Left lung (tissue), 10 donors: ENCODE data around the gene NXN. TPM values are rescaled to one million over a fixed set of nuclear protein-coding genes. Genes with fewer than 3 reads are reported as not detected.

Experiments used
- ATAC-seq: fragments of 200-7000 bp; cut with Tn5 transposase; one replicate; pipeline ENCODE4 v1.9.1; 2020; ENCODE audit warnings: moderate library complexity
- DNase-seq, 4 donors: peaks; one replicate each; pipeline ENCODE4 v3.0.0-alpha.2; 2013 to 2020
- H3K27ac ChIP-seq, 2 donors: fragments of 200-600 bp; sonication (generic) in 1 of 2; one replicate each; pipeline versions ENCODE4 v1.5.0 to v1.8.0; 2020 to 2021
- H3K27me3 ChIP-seq, 2 donors: fragments of 200-600 bp; sonication (generic) in 1 of 2; one replicate each; pipeline versions ENCODE4 v1.5.0 to v1.8.0; 2020 to 2021
- H3K36me3 ChIP-seq, 2 donors: fragments of 200-600 bp; sonication (generic) in 1 of 2; one replicate each; pipeline versions ENCODE4 v1.5.0 to v1.8.0; 2020 to 2021
- H3K4me1 ChIP-seq, 2 donors: fragments of 200-600 bp; one replicate each; pipeline ENCODE4 v1.8.0; 2021
- H3K4me3 ChIP-seq, 2 donors: fragments of 200-600 bp; sonication (generic) in 1 of 2; one replicate each; pipeline versions ENCODE4 v1.5.0 to v1.8.0; 2020 to 2021; ENCODE audit warnings: mild to moderate bottlenecking in 1 of 2
- H3K9me3 ChIP-seq, 2 donors: fragments of 200-600 bp; sonication (generic) in 1 of 2; one replicate each; pipeline versions ENCODE4 v1.5.0 to v1.8.0; 2020 to 2021
- intact Hi-C, 2 donors: fragments of 100-400 bp; cut with DNase I; formaldehyde crosslinking; loops; one replicate each; pipeline versions ENCODE4 v1.11.2 to v1.14.2; 2022
- polyA plus RNA-seq, 6 donors: library from polyadenylated mRNA; unstranded; fragments of 120-200 nt; gene quantifications; one replicate each; pipeline ENCODE4 v1.2.1, GENCODE V29; 2013; ENCODE audit not compliant: insufficient read length in 6 of 6
- total RNA-seq, 2 donors: library from RNA; stranded (reverse); fragmentation: NEBNext Ultra II Directional; extraction: Animal tissue kit (Norgen Biotek cat#: 25700); gene quantifications; one replicate each; pipeline ENCODE4 v1.2.1, GENCODE V29; 2021
- TF ChIP-seq, protein P1 (sequence below), 2 donors: fragments of 200-600 bp; sonication (generic) in 1 of 2; IDR thresholded peaks; one replicate each; pipeline versions ENCODE4 v1.5.0 to v1.8.0; 2021; ENCODE audit warnings: antibody characterized with exemption in 2 of 2
- donor health status: DM: no; HTN: yes; CAD: no.
- donor health status: DM: no; HTN: no; CAD: no.

NXN gene
- total and polyA plus RNA-seq, 8 donors: 33.8 to 59.1 (median 55.1) TPM

DNA sequence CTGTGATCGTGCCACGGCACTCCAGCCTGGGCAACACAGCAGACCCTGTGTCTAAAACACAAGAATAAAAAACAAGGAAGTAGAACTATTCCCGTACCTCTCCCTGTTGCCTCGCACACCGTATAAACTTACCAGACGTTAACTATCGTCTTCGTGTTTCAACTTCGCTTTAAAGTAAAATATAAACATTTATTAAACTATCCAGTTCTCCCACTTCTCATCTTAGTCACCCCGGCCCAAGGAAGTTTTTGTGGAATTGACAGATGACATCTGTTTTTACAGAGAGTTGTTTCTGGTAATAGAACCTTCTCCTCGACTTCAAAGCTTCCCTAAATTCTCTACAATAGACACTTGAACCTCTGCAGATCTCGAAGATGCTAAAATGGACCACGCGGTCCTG, 83.1 kb downstream of the NXN start:
- ATAC-seq (no peak), DNase-seq (no peak)
- Histone ChIP-seq H3K27me3 (no peaks in the 10 kb centered on the region), H3K4me3 (no peak overlapping the region), H3K9me3 (no peaks in the 10 kb centered on the region), H3K27ac (peak overlapping the region; percentile 56), H3K4me1 (peaks cover 7 to 18% of the 10 kb centered on the region in 2 donors), H3K36me3 (no peaks in the 10 kb centered on the region)
- intact Hi-C loops: no loop called here
- TF ChIP-seq, protein P1, sequence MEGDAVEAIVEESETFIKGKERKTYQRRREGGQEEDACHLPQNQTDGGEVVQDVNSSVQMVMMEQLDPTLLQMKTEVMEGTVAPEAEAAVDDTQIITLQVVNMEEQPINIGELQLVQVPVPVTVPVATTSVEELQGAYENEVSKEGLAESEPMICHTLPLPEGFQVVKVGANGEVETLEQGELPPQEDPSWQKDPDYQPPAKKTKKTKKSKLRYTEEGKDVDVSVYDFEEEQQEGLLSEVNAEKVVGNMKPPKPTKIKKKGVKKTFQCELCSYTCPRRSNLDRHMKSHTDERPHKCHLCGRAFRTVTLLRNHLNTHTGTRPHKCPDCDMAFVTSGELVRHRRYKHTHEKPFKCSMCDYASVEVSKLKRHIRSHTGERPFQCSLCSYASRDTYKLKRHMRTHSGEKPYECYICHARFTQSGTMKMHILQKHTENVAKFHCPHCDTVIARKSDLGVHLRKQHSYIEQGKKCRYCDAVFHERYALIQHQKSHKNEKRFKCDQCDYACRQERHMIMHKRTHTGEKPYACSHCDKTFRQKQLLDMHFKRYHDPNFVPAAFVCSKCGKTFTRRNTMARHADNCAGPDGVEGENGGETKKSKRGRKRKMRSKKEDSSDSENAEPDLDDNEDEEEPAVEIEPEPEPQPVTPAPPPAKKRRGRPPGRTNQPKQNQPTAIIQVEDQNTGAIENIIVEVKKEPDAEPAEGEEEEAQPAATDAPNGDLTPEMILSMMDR (IDR thresholded peaks at IDR 0.05): no peak

DNA sequence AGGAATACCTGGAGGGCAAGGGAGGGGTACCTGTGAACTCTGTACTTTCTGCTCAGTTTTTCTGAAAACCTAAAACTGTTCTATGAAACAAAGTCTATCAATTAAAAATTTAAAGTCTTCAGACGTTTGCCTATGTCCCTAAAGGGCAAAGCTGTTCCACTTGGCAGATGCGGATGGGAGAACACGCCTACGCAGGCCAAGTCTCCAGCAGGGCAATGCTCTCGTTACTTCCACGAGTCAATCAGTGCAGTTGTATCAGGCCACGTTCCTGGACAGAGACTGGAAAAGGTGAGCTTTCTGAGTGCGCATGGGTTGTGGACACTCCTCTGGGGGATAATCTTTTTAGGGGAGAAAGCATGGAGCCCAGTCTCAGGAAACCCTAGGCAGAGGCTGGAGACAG, 86.6 kb downstream of the NXN start:
- H3K4me3 ChIP-seq: no peak overlapping the region
- intact Hi-C loops: no loop called here
- TF ChIP-seq, protein P1 (IDR thresholded peaks at IDR 0.05): no peak
- ATAC-seq (no peak), DNase-seq (no peak)
- no peaks in the 10 kb centered on the region for H3K9me3 ChIP-seq
- H3K36me3 ChIP-seq: no peaks in the 10 kb centered on the region
- H3K27ac ChIP-seq: no peak overlapping the region
- no peaks in the 10 kb centered on the region for H3K27me3 ChIP-seq
- H3K4me1 ChIP-seq: peaks cover 5 to 7% of the 10 kb centered on the region in 2 donors

DNA sequence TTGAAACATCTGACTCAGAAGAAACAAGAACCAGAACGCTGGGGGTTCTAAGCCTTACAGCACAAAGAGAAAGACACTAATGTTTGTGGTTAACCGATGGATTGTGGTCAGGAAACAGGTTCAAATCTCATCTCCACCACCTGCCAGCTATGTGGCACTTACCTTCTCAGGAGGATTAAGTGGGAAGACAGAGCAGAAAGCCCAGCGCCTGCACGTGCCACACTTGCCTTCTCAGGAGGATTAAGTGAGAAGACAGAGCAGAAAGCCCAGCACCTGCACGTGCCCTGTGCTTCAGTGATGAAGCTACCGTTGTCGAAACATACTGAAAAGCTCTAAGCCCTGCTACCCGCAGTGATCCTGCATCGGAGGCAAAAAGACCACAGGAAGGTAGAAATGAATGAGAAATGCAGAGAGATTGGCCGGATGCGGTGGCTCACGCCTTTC, 90.6 kb downstream of the NXN start:
- intact Hi-C loops: no loop called here

DNA sequence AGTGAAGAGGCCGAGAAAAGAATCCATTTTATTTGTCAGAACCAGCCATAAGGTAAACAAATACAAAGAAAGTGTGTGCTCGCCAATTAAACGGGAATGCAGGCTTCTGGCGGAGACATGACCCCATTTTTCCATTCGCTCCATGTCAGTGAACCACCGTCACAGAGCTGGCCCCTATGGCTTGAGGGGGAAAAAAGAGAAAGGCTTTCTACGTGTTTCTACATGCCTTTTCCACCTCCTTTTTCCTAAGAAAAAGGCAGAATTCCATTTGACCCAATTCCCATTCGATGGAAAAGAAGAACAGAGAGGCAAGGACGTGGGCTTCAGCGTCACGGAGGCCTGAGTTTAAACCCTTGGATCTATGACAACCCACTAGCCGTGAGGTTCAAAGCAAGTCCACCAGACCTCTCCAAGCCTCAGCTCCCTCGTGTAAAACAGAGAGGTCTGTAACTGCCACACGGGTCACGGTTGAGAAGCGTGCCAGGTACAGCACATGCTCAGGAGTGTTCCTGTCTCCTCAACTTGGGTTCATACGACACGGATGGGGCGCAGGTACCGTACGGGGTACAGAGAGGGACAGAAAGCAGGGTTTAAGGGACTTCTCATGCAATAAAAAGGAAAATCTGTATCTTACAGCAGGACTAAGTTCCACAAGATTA, 91.9 kb downstream of the NXN start:
- Histone ChIP-seq H3K4me1 (peaks cover 7 to 9% of the 10 kb centered on the region in 2 donors), H3K9me3 (no peaks in the 10 kb centered on the region)
- intact Hi-C loops: no loop called here

More for the DNA sequence above, 90.6 kb downstream of the NXN start:
- Histone ChIP-seq H3K4me3 (no peak overlapping the region), H3K27ac (no peak overlapping the region), H3K9me3 (no peaks in the 10 kb centered on the region), H3K27me3 (no peaks in the 10 kb centered on the region), H3K36me3 (no peaks in the 10 kb centered on the region), H3K4me1 (no peaks in the 10 kb centered on the region)
- ATAC-seq (no peak), DNase-seq (no peak)
- TF ChIP-seq, protein P1 (IDR thresholded peaks at IDR 0.05): no peak

DNA sequence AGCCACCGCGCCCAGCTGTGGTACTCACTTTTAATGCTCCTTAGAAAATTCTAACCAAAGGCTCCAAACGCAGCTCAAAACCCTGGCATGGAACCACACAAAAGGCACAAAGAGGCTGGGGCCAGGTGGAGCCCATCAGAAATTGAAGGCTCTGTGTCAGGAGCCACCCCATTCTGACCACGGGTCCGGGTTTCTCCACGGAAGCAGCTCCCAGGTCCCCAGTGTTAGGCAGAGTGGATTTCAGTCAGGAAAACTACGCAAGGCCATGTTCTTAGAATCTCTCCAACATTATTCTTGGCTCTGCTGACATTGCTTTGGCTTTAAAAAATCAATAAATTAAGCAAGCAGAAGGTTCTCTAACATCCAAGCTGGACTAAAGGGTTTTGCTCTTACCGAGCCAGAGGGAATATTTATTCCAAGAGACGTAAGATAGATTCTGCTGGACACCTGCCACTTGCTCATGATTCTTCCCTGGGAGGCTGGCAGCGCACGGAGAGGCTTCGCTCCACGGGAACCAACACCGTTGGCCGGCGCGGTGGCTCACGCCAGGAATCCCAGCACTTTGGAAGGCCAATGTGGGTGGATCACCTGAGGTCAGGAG, 93.5 kb downstream of the NXN start:
- H3K9me3 ChIP-seq: no peaks in the 10 kb centered on the region
- H3K4me1 ChIP-seq: peaks cover 8 to 19% of the 10 kb centered on the region in 2 donors
- H3K4me3 ChIP-seq: no peak overlapping the region
- TF ChIP-seq, protein P1 (IDR thresholded peaks at IDR 0.05): no peak
- DNase-seq (no peak), ATAC-seq (no peak)
- no peak overlapping the region for H3K27ac ChIP-seq
- H3K36me3 ChIP-seq: no peaks in the 10 kb centered on the region
- intact Hi-C loops: no loop called here
- no peaks in the 10 kb centered on the region for H3K27me3 ChIP-seq

More for the DNA sequence above, 91.9 kb downstream of the NXN start:
- Histone ChIP-seq H3K36me3 (no peaks in the 10 kb centered on the region), H3K27me3 (no peaks in the 10 kb centered on the region), H3K4me3 (no peak overlapping the region), H3K27ac (no peak overlapping the region)
- ATAC-seq (no peak), DNase-seq (no peak)
- TF ChIP-seq, protein P1 (IDR thresholded peaks at IDR 0.05): no peak
